Duodenal mucosa (tissue), 2 donors: ENCODE data around the gene APOC4.

Experiments
- H3K27ac ChIP-seq: one replicate; pipeline ENCODE4 v1.7.0; 2013; ENCODE audit warnings: low read depth, low read length
- H3K27me3 ChIP-seq, 2 donors: one replicate each; pipeline ENCODE4 v1.7.0; 2013; ENCODE audit warnings: low read length in 2 of 2, control low read depth in 1 of 2; ENCODE audit not compliant: insufficient read depth in 2 of 2, control insufficient read depth in 1 of 2
- H3K36me3 ChIP-seq, 2 donors: one replicate each; pipeline ENCODE4 v1.7.0; 2013; ENCODE audit warnings: low read length in 2 of 2, control low read depth in 1 of 2; ENCODE audit not compliant: insufficient read depth in 2 of 2, control insufficient read depth in 1 of 2
- H3K4me1 ChIP-seq, 2 donors: one replicate each; pipeline ENCODE4 v1.7.0; 2013; ENCODE audit warnings: low read length in 2 of 2, control low read depth in 1 of 2; ENCODE audit not compliant: insufficient read depth in 2 of 2, control insufficient read depth in 1 of 2
- H3K4me3 ChIP-seq, 2 donors: one replicate each; pipeline ENCODE4 v1.7.0; 2013; ENCODE audit warnings: low read length in 2 of 2, low read depth in 1 of 2
- H3K9ac ChIP-seq, 2 donors: one replicate each; pipeline ENCODE4 v1.7.0; 2013; ENCODE audit warnings: low read length in 2 of 2, low read depth in 1 of 2
- H3K9me3 ChIP-seq, 2 donors: one replicate each; pipeline ENCODE4 v1.7.0; 2013; ENCODE audit warnings: low read length in 2 of 2, control low read depth in 1 of 2; ENCODE audit not compliant: control insufficient read depth in 1 of 2

The APOC4 gene

DNA sequence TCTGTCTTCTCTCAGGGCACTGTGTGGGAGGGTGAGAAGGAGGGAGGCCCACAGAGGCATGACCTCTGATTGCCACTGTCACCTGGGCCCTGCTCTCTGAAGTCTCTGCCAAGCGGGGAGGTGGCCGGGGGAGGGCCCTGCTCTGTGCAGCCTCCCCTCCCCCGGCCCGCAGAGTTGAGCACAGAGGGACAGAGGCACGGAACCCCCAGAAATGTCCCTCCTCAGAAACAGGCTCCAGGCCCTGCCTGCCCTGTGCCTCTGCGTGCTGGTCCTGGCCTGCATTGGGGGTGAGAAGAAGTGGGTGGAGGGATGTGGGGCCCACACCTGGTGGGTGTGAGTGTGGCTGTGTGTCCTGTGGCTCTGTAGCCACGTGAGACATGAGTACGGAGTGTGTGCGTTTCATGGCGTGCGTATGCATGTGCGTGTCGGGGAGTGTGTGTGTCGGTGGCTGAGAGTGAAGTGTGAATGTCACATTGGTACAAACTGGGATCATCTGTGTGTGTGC lies at the start of gene APOC4:
APOC4 (plus strand) TSS at position 171 of the 505 bp plus-strand sequence; CDS start at position 212, 41 bp downstream.
- Histone ChIP-seq H3K4me1 (no peaks in the 10 kb centered on the region), H3K9me3 (no peaks in the 10 kb centered on the region), H3K4me3 (no peak within 1 kb of the TSS), H3K27me3 (no peaks in the 10 kb centered on the region), H3K36me3 (no peaks in the 10 kb centered on the region), H3K27ac (no peak within 1 kb of the TSS), H3K9ac (no peak within 1 kb of the TSS)

GRCh38 chr19:44892932-44893331 lies 49.1 kb upstream of the APOC4 start:
- Histone ChIP-seq H3K36me3 (peaks cover 23 to 61% of the 10 kb centered on the region in 2 donors), H3K4me1 (peaks cover 16 to 23% of the 10 kb centered on the region in 2 donors), H3K27me3 (no peaks in the 10 kb centered on the region), H3K9ac (no peak overlapping the region), H3K4me3 (no peak overlapping the region), H3K9me3 (no peaks in the 10 kb centered on the region), H3K27ac (no peak overlapping the region)

- Histone ChIP-seq H3K9ac (no peak overlapping the region), H3K36me3 (peaks cover 25 to 58% of the 10 kb centered on the region in 2 donors)
These were observed 48.5 kb upstream of the APOC4 start for GRCh38 chr19:44893332-44894051.

DNA sequence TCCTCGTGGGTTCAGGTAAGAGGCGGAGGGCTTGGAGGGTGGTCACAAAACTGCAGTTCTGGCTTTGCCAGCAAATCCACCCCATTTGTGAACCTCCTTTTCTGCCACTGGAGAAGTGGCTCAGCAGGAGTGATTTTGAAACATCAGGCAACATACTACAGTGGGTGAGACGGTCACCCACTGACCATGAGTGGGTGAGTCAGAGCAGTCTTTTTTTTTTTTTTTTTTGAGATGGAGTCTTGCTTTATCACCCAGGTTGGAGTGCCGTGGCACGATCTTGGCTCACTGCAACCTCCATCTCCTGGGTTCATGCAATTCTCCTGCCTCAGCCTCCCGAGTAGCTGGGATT lies 48.0 kb upstream of the APOC4 start:
- Histone ChIP-seq H3K4me1 (peaks cover 16 to 23% of the 10 kb centered on the region in 2 donors), H3K27me3 (no peaks in the 10 kb centered on the region), H3K4me3 (no peak overlapping the region), H3K27ac (no peak overlapping the region), H3K9me3 (no peaks in the 10 kb centered on the region), H3K36me3 (peaks cover 25 to 57% of the 10 kb centered on the region in 2 donors), H3K9ac (no peak overlapping the region)

More at GRCh38 chr19:44893332-44894051, 48.5 kb upstream of the APOC4 start:
- peaks cover 16 to 23% of the 10 kb centered on the region in 2 donors for H3K4me1 ChIP-seq
- no peaks in the 10 kb centered on the region for H3K27me3 ChIP-seq
- H3K27ac ChIP-seq: no peak overlapping the region
- no peak overlapping the region for H3K4me3 ChIP-seq
- no peaks in the 10 kb centered on the region for H3K9me3 ChIP-seq

- peaks cover 25 to 60% of the 10 kb centered on the region in 2 donors for H3K36me3 ChIP-seq
- no peak overlapping the region for H3K9ac ChIP-seq
- no peaks in the 10 kb centered on the region for H3K9me3 ChIP-seq
- no peak overlapping the region for H3K4me3 ChIP-seq
- no peaks in the 10 kb centered on the region for H3K27me3 ChIP-seq
- H3K27ac ChIP-seq: no peak overlapping the region
- peaks cover 12 to 18% of the 10 kb centered on the region in 2 donors for H3K4me1 ChIP-seq
These were observed 47.1 kb upstream of the APOC4 start for GRCh38 chr19:44894946-44895345.

GRCh38 chr19:44897835-44898234 lies 44.2 kb upstream of the APOC4 start:
- no peak overlapping the region for H3K4me3 ChIP-seq
- no peak overlapping the region for H3K27ac ChIP-seq
- peaks cover 0 to 2% of the 10 kb centered on the region in 2 donors for H3K4me1 ChIP-seq
- no peaks in the 10 kb centered on the region for H3K9me3 ChIP-seq
- peaks cover 30 to 81% of the 10 kb centered on the region in 2 donors for H3K36me3 ChIP-seq
- H3K27me3 ChIP-seq: no peaks in the 10 kb centered on the region
- no peak overlapping the region for H3K9ac ChIP-seq

GRCh38 chr19:44900328-44901244 lies 41.5 kb upstream of the APOC4 start:
- Histone ChIP-seq H3K36me3 (peaks cover 20 to 56% of the 10 kb centered on the region in 2 donors), H3K27me3 (peaks cover 5 to 7% of the 10 kb centered on the region in 2 donors), H3K9me3 (no peaks in the 10 kb centered on the region), H3K4me1 (peaks cover 5 to 11% of the 10 kb centered on the region in 2 donors), H3K27ac (no peak overlapping the region), H3K4me3 (no peak overlapping the region), H3K9ac (no peak overlapping the region)

- H3K4me1 ChIP-seq: peaks cover 11 to 12% of the 10 kb centered on the region in 2 donors
- H3K27ac ChIP-seq: no peak overlapping the region
- no peaks in the 10 kb centered on the region for H3K9me3 ChIP-seq
- H3K4me3 ChIP-seq: no peak overlapping the region
- no peak overlapping the region for H3K9ac ChIP-seq
- H3K36me3 ChIP-seq: peaks cover 6 to 31% of the 10 kb centered on the region in 2 donors
- H3K27me3 ChIP-seq: peaks cover 9 to 12% of the 10 kb centered on the region in 2 donors
These were observed 38.8 kb upstream of the APOC4 start for GRCh38 chr19:44903216-44903601.

DNA sequence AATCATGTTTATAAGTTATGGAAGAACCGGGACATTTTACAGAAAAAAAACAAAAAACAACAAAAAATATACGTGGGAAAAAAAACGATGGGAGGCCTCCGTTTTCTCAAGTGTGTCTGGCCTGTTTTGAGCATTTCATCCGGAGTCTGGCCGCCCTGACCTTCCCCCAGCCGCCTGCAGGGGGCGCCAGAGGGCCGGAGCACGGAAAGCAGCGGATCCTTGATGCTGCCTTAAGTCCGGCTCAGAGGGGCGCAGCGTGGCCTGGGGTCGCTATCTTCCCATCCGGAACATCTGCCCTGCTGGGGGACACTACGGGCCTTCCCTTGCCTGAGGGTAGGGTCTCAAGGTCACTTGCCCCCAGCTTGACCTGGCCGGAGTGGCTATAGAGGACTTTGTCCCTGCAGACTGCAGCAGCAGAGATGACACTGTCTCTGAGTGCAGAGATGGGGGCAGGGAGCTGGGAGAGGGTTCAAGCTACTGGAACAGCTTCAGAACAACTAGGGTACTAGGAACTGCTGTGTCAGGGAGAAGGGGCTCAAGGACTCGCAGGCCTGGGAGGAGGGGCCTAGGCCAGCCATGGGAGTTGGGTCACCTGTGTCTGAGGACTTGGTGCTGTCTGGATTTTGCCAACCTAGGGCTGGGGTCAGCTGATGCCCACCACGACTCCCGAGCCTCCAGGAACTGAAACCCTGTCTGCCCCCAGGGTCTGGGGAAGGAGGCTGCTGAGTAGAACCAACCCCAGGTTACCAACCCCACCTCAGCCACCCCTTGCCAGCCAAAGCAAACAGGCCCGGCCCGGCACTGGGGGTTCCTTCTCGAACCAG lies 38.2 kb upstream of the APOC4 start:
- H3K4me1 ChIP-seq: peaks cover 11 to 12% of the 10 kb centered on the region in 2 donors
- peaks cover 6 to 30% of the 10 kb centered on the region in 2 donors for H3K36me3 ChIP-seq
- peaks cover 9 to 12% of the 10 kb centered on the region in 2 donors for H3K27me3 ChIP-seq
- no peak overlapping the region for H3K9ac ChIP-seq
- H3K27ac ChIP-seq: no peak overlapping the region
- no peaks in the 10 kb centered on the region for H3K9me3 ChIP-seq
- H3K4me3 ChIP-seq: no peak overlapping the region
